HL-60 (cell line): ENCODE data around the gene SLC22A7.
A peak's percentile ranks its signal among the peaks of the same experiment; 100 is the strongest.

Source experiments
- DNase-seq, 2 experiments: peaks; one replicate each; pipeline ENCODE4 v3.0.0-alpha.2; 2010 to 2020; ENCODE audit warnings: low read depth in 1 of 2, low spot score in 1 of 2
- H3K27ac ChIP-seq: fragments of 250-450 bp; sonication (Bioruptor Pico); replicated peaks from 2 replicates; pipeline ENCODE4 v1.5.1; 2020; ENCODE audit warnings: mild to moderate bottlenecking, moderate library complexity
- H3K27me3 ChIP-seq: fragments of 250-450 bp; sonication (Bioruptor Pico); 2 replicates; pipeline ENCODE4 v1.5.1; 2021; ENCODE audit warnings: mild to moderate bottlenecking, moderate library complexity; ENCODE audit not compliant: insufficient read depth, poor library complexity, severe bottlenecking
- H3K4me3 ChIP-seq: replicated peaks from 2 replicates; pipeline ENCODE4 v1.5.1; 2011; ENCODE audit warnings: mild to moderate bottlenecking, control low read depth, low read length; ENCODE audit not compliant: insufficient read depth
- GABPA ChIP-seq: IDR thresholded peaks from 2 replicates; pipeline ENCODE4 v1.6.1; 2012; ENCODE audit warnings: low read depth
- POLR2AphosphoS5 ChIP-seq: IDR thresholded peaks from 2 replicates; pipeline ENCODE4 v1.6.1; 2012; ENCODE audit warnings: low read depth
- REST ChIP-seq: IDR thresholded peaks from 2 replicates; pipeline ENCODE4 v1.6.1; 2012; ENCODE audit warnings: low read depth; ENCODE audit not compliant: insufficient replicate concordance
- SPI1 ChIP-seq: IDR thresholded peaks from 2 replicates; pipeline ENCODE4 v1.6.1; 2012; ENCODE audit warnings: low read depth, mild to moderate bottlenecking, borderline replicate concordance
- TF ChIP-seq, protein P1 (sequence below): IDR thresholded peaks from one replicate; pipeline ENCODE4 v1.5.1; 2011; ENCODE audit warnings: low read length, control low read depth, inconsistent platforms; ENCODE audit not compliant: insufficient read depth

The SLC22A7 gene

GRCh38 chr6:43275801-43276576, 22.1 kb upstream of the SLC22A7 start:
- H3K27me3 ChIP-seq = peaks cover 60% of the 10 kb centered on the region

GRCh38 chr6:43276577-43277305, 21.3 kb upstream of the SLC22A7 start:
- Histone ChIP-seq H3K27ac (no peak overlapping the region), H3K4me3 (no peak overlapping the region), H3K27me3 (peaks cover 60% of the 10 kb centered on the region)
- DNase-seq = no peak
- TF ChIP-seq GABPA = no peak
- no peak for TF ChIP-seq REST
- TF ChIP-seq SPI1 = no peak
- TF ChIP-seq, protein P1, sequence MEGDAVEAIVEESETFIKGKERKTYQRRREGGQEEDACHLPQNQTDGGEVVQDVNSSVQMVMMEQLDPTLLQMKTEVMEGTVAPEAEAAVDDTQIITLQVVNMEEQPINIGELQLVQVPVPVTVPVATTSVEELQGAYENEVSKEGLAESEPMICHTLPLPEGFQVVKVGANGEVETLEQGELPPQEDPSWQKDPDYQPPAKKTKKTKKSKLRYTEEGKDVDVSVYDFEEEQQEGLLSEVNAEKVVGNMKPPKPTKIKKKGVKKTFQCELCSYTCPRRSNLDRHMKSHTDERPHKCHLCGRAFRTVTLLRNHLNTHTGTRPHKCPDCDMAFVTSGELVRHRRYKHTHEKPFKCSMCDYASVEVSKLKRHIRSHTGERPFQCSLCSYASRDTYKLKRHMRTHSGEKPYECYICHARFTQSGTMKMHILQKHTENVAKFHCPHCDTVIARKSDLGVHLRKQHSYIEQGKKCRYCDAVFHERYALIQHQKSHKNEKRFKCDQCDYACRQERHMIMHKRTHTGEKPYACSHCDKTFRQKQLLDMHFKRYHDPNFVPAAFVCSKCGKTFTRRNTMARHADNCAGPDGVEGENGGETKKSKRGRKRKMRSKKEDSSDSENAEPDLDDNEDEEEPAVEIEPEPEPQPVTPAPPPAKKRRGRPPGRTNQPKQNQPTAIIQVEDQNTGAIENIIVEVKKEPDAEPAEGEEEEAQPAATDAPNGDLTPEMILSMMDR = no peak
- TF ChIP-seq POLR2AphosphoS5 = no peak

More at GRCh38 chr6:43275801-43276576, 22.1 kb upstream of the SLC22A7 start:
- peak; percentile 29 to 37 for DNase-seq
- Histone ChIP-seq H3K27ac (no peak overlapping the region), H3K4me3 (peak overlapping the region; percentile 13)
- TF ChIP-seq SPI1 (no peak), POLR2AphosphoS5 (no peak)
- TF ChIP-seq, protein P1 = no peak

- Histone ChIP-seq H3K27ac (no peak overlapping the region), H3K4me3 (no peak overlapping the region), H3K27me3 (peaks cover 60% of the 10 kb centered on the region)
- DNase-seq = no peak
- TF ChIP-seq, protein P1 = no peak
- no peak for TF ChIP-seq SPI1
Observed at GRCh38 chr6:43277306-43277642, 20.8 kb upstream of the SLC22A7 start.

- peaks cover 57% of the 10 kb centered on the region for H3K27me3 ChIP-seq
- TF ChIP-seq SPI1 (no peak), REST (no peak), POLR2AphosphoS5 (no peak), GABPA (no peak)
- TF ChIP-seq, protein P1 = no peak
- H3K4me3 ChIP-seq = no peak overlapping the region
- no peak for DNase-seq
- H3K27ac ChIP-seq = no peak overlapping the region
Observed at GRCh38 chr6:43277643-43278523, 20.2 kb upstream of the SLC22A7 start.
